ENCODE measurements around the gene ST3GAL3. TPM values are rescaled to one million over a fixed set of nuclear protein-coding genes. Genes with fewer than 3 reads are reported as not detected.

Gene ST3GAL3
- total RNA-seq, 1 experiment from 2014 or later, result 20.0 TPM

DNA sequence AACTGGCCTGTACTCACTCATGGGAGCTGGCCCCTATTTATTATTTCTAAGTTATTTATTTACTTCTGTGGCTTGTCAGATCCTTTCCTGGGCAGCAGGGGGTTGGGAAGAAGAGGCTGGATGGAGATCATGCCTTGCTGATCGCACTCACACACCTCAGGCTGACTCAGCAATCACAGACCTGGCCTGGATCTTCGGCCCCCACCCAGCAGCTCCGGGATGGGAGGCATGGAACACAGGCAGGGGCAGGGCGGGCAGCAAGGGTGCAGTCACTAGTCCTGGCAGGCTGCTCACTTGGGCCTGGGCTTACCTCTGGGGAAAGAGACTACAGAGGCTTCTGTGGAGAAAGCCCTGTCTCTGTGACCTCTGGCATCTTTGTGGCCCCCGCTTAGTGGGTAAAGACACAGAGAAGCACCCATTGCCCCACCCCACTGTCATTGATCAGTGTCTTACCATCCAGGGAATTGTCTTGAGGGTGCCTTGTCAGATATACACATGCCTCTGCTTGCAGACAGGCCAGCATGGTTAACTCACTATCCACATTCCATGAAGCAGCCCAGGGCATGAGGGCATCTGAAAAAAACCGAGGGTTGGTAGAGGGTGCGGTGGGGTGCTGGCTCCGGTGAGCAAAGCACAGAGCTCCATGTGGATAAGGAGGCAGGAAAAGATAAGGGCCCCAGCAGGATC lies 230.0 kb downstream of the ST3GAL3 start:
- Mint-ChIP-seq H3K27me3 (ENCODE audit: unreplicated experiment) (peaks cover 13% of the 10 kb centered on the region), H3K9me3 (ENCODE audit: low read depth, unreplicated experiment) (no peaks in the 10 kb centered on the region), H3K27ac (ENCODE audit: unreplicated experiment) (no peak overlapping the region), H3K4me3 (ENCODE audit: low read depth, unreplicated experiment) (peak overlapping the region; percentile 82), H3K4me1 (ENCODE audit: low read depth, unreplicated experiment) (peaks cover 6% of the 10 kb centered on the region), H3K36me3 (ENCODE audit: insufficient read depth, unreplicated experiment) (peaks cover 19% of the 10 kb centered on the region)
- no peak for DNase-seq
- CTCF ChIA-PET, result interaction anchor here (0.6 to 0.9 kb wide), 2 partner anchors 111 to 174 kb away, joined by 4 to 5 read pairs; no protein-coding TSS in a partner anchor
- intact Hi-C loops (cut with micrococcal nuclease; ENCODE audit: unreplicated experiment), result no loop called here
- TF ChIP-seq, protein P1, sequence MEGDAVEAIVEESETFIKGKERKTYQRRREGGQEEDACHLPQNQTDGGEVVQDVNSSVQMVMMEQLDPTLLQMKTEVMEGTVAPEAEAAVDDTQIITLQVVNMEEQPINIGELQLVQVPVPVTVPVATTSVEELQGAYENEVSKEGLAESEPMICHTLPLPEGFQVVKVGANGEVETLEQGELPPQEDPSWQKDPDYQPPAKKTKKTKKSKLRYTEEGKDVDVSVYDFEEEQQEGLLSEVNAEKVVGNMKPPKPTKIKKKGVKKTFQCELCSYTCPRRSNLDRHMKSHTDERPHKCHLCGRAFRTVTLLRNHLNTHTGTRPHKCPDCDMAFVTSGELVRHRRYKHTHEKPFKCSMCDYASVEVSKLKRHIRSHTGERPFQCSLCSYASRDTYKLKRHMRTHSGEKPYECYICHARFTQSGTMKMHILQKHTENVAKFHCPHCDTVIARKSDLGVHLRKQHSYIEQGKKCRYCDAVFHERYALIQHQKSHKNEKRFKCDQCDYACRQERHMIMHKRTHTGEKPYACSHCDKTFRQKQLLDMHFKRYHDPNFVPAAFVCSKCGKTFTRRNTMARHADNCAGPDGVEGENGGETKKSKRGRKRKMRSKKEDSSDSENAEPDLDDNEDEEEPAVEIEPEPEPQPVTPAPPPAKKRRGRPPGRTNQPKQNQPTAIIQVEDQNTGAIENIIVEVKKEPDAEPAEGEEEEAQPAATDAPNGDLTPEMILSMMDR (IDR thresholded peaks at IDR 0.05; ENCODE audit: unreplicated experiment), result no peak
- no TSS peak for BruUV-seq (replicated peaks)

DNA sequence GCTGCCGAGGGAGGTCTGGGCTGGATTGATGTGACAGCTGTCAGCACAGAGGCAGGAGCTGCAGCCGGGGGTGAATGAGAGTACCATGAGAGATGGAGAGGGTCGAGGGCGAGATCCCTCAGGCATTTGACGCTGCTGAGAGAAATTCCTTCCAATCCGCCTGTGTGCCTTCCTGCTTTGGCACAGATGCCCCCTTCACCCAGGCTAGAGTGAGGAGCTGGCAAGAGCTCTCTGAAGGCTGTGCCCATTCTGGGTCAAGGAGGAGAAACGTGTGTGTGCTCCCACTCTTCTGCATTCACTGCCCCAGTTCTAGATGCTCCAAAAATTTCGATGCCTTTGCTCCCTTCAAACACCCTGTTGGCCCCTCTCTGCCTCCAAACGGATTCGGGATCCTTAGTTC lies 231.0 kb downstream of the ST3GAL3 start:
- H3K9me3 Mint-ChIP-seq (ENCODE audit: low read depth, unreplicated experiment), result no peaks in the 10 kb centered on the region
- no peak overlapping the region for H3K27ac Mint-ChIP-seq (ENCODE audit: unreplicated experiment)
- peaks cover 19% of the 10 kb centered on the region for H3K36me3 Mint-ChIP-seq (ENCODE audit: insufficient read depth, unreplicated experiment)
- no peaks in the 10 kb centered on the region for H3K4me1 Mint-ChIP-seq (ENCODE audit: low read depth, unreplicated experiment)
- no peak overlapping the region for H3K4me3 Mint-ChIP-seq (ENCODE audit: low read depth, unreplicated experiment)
- no TSS peak for BruUV-seq (replicated peaks)
- TF ChIP-seq, protein P1 (IDR thresholded peaks at IDR 0.05; ENCODE audit: unreplicated experiment), result no peak
- CTCF ChIA-PET, result no interaction called here
- DNase-seq, result no peak
- peaks cover 13% of the 10 kb centered on the region for H3K27me3 Mint-ChIP-seq (ENCODE audit: unreplicated experiment)
- intact Hi-C loops (cut with micrococcal nuclease; ENCODE audit: unreplicated experiment), result no loop called here

DNA sequence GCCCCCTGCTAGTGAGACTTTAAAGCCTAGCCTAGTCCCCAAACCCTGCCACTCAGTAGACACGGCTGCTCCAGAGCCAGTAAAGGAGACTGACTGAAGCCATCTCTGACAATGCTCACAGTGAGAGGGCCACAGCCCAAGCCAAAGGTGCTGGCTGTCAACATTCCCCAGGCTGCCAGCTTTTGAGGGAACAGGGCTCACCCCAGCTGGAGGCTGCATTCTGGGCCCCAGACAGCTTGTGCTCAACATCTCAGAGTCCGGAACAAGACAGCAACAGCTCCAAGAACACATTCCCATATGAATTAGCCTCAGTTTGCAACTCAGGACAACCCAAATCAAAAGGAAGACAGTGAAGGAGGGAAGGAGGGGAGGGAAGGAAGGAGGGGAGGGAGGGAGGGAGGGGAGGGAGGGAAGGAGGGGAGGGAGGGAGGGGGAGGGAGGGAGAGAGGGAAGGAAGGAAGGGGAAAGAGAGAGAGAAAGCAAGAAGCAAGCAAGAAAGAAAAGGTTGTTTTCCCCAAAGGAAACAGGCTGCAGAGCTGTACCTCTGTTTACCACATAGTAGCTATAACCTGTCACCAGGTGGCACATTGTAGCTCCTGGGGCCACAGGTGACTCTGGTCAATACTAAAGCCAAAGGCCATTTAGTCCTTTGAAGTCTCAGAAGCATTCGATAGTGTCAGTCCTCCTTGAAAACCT lies 231.7 kb downstream of the ST3GAL3 start:
- Mint-ChIP-seq H3K36me3 (ENCODE audit: insufficient read depth, unreplicated experiment) (peaks cover 18% of the 10 kb centered on the region), H3K4me3 (ENCODE audit: low read depth, unreplicated experiment) (no peak overlapping the region), H3K9me3 (ENCODE audit: low read depth, unreplicated experiment) (no peaks in the 10 kb centered on the region), H3K4me1 (ENCODE audit: low read depth, unreplicated experiment) (no peaks in the 10 kb centered on the region), H3K27me3 (ENCODE audit: unreplicated experiment) (peaks cover 13% of the 10 kb centered on the region), H3K27ac (ENCODE audit: unreplicated experiment) (no peak overlapping the region)
- CTCF ChIA-PET, result interaction anchor here (0.7 to 1.0 kb wide), 2 partner anchors 31 to 175 kb away, joined by 3 read pairs; partner anchors contain the start of gene DPH2
- DNase-seq, result no peak
- TF ChIP-seq, protein P1 (IDR thresholded peaks at IDR 0.05; ENCODE audit: unreplicated experiment), result no peak
- intact Hi-C loops (cut with micrococcal nuclease; ENCODE audit: unreplicated experiment), result no loop called here
- BruUV-seq (replicated peaks), result no TSS peak

DNA sequence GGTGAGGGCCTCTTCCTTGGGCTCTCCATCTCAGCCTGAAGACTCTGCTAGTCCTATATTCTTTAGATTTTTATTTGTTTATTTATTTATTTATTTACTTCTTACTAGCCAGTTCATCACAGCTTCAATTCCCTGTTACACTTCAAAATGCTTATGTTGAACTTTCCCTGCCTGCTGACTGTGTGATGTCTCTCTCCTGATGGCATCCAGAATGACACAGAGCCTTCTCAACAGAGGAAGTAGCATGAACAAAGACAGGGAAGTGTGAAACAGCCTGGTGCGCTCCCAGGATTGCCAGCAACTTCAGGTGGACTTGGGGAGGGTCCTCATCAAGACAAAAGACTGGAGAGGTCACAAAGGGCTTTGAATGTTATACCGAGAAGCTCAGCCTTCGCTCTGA lies 235.1 kb downstream of the ST3GAL3 start:
- peaks cover 9% of the 10 kb centered on the region for H3K4me1 Mint-ChIP-seq (ENCODE audit: low read depth, unreplicated experiment)
- peaks cover 13% of the 10 kb centered on the region for H3K27me3 Mint-ChIP-seq (ENCODE audit: unreplicated experiment)
- H3K27ac Mint-ChIP-seq (ENCODE audit: unreplicated experiment), result no peak overlapping the region
- BruUV-seq (replicated peaks), result no TSS peak
- TF ChIP-seq, protein P1 (IDR thresholded peaks at IDR 0.05; ENCODE audit: unreplicated experiment), result no peak
- H3K4me3 Mint-ChIP-seq (ENCODE audit: low read depth, unreplicated experiment), result no peak overlapping the region
- DNase-seq, result no peak
- H3K36me3 Mint-ChIP-seq (ENCODE audit: insufficient read depth, unreplicated experiment), result peaks cover 23% of the 10 kb centered on the region
- CTCF ChIA-PET, result no interaction called here
- intact Hi-C loops (cut with micrococcal nuclease; ENCODE audit: unreplicated experiment), result no loop called here
- no peaks in the 10 kb centered on the region for H3K9me3 Mint-ChIP-seq (ENCODE audit: low read depth, unreplicated experiment)
